VCaP (cell line): ENCODE results near the gene PIF1.

Source experiments
- H3K27ac ChIP-seq: fragments of 450-650 bp; 2 replicates; pipeline ENCODE4 v1.5.1; 2017
- CTCF ChIP-seq: fragments of 450-650 bp; conservative IDR thresholded peaks from 2 replicates; pipeline ENCODE4 v1.5.1; 2017; ENCODE audit warnings: mild to moderate bottlenecking, moderate library complexity

PIF1 gene

GRCh38 chr15:64791401-64791800 lies 34.0 kb downstream of the PIF1 start:
- no peak for TF ChIP-seq CTCF

GRCh38 chr15:64783796-64784195 lies 41.7 kb downstream of the PIF1 start:
- H3K27ac ChIP-seq: no peak overlapping the region
- TF ChIP-seq CTCF: no peak

More at GRCh38 chr15:64791401-64791800, 34.0 kb downstream of the PIF1 start:
- no peak overlapping the region for H3K27ac ChIP-seq

GRCh38 chr15:64782751-64783150 lies 42.7 kb downstream of the PIF1 start:
- TF ChIP-seq CTCF: no peak
- no peak overlapping the region for H3K27ac ChIP-seq

GRCh38 chr15:64781299-64781698 lies 44.1 kb downstream of the PIF1 start:
- no peak overlapping the region for H3K27ac ChIP-seq
- no peak for TF ChIP-seq CTCF

GRCh38 chr15:64780600-64781156 lies 44.8 kb downstream of the PIF1 start:
- TF ChIP-seq CTCF: no peak
- no peak overlapping the region for H3K27ac ChIP-seq

GRCh38 chr15:64779630-64780029 lies 45.8 kb downstream of the PIF1 start:
- no peak overlapping the region for H3K27ac ChIP-seq
- no peak for TF ChIP-seq CTCF

GRCh38 chr15:64779024-64779423 lies 46.4 kb downstream of the PIF1 start:
- no peak for TF ChIP-seq CTCF

GRCh38 chr15:64776402-64776786 lies 49.1 kb downstream of the PIF1 start:
- no peak overlapping the region for H3K27ac ChIP-seq
- no peak for TF ChIP-seq CTCF

More at GRCh38 chr15:64779024-64779423, 46.4 kb downstream of the PIF1 start:
- H3K27ac ChIP-seq: no peak overlapping the region
